Right cardiac atrium (tissue), 5 donors: ENCODE data around the gene DNAJC13. TPM values are rescaled to one million over a fixed set of nuclear protein-coding genes. Genes with fewer than 3 reads are reported as not detected.
"Not testable (repeated sequence)": the region's sequence is repeated elsewhere in the genome, so short reads cannot be mapped to it uniquely, and the experiment has no call there.

Source experiments
- ATAC-seq, 2 donors: fragments of 200-7000 bp; cut with Tn5 transposase; one replicate each; pipeline versions ENCODE4 v1.8.0 to v1.9.1; 2020; ENCODE audit warnings: moderate library complexity in 2 of 2, mild to moderate bottlenecking in 1 of 2
- DNase-seq, 3 donors: peaks; one replicate each; pipeline ENCODE4 v3.0.0-alpha.2; 2020
- H3K27ac ChIP-seq: one replicate; pipeline ENCODE4 v1.5.1; 2013; ENCODE audit warnings: mild to moderate bottlenecking, low read length, control low read depth, moderate library complexity
- H3K27me3 ChIP-seq: one replicate; pipeline ENCODE4 v1.6.1; 2013; ENCODE audit not compliant: control insufficient read depth, insufficient read depth
- H3K4me1 ChIP-seq: one replicate; pipeline ENCODE4 v1.6.1; 2013; ENCODE audit warnings: low read length; ENCODE audit not compliant: control insufficient read depth, insufficient read depth
- H3K4me3 ChIP-seq: one replicate; pipeline ENCODE4 v1.5.1; 2013; ENCODE audit warnings: low read length, control low read depth
- H3K9me3 ChIP-seq: one replicate; pipeline ENCODE4 v1.6.1; 2013; ENCODE audit warnings: low read length; ENCODE audit not compliant: control insufficient read depth
- WGBS: extraction: QIAGEN DNeasy Blood & Tissue Kit; methylation state at CpG from one replicate; pipeline ENCODE4 v1.1.7; 2013; 5-methylcytosine and 5-hydroxymethylcytosine counted together
- intact Hi-C, 4 donors: fragments of 100-400 bp; cut with DNase I; formaldehyde crosslinking; loops; one replicate each; pipeline versions ENCODE4 v1.11.0 to v1.14.0; 2022 to 2023
- long read RNA-seq, 4 donors: library from polyadenylated mRNA; unstranded; transcript quantifications; one replicate each; pipeline ENCODE4 v2.0.0, GENCODE V29; 2020 to 2021
- polyA plus RNA-seq: library from polyadenylated mRNA; stranded (reverse); fragments of 200-250 nt; gene quantifications from one replicate; pipeline ENCODE4 v1.2.3, GENCODE V29; 2013
- total RNA-seq, 4 donors: library from RNA; stranded (reverse); fragmentation: NEBNext Ultra II Directional; extraction: Animal tissue kit (Norgen Biotek cat#: 25700); gene quantifications; one replicate each; pipeline ENCODE4 v1.2.1, GENCODE V29; 2021
- donor health status: healthy with polysubstance abuse.
- donor health status: DM: no; HTN: yes; CAD: no.
- donor health status: DM: no; HTN: no; CAD: no.
- donor health status: DM: no; HTN: yes; CAD: no; lungs with severe emphysema.
- donor health status: DM: yes; HTN: yes; CAD: no.

DNAJC13 gene, protein sequence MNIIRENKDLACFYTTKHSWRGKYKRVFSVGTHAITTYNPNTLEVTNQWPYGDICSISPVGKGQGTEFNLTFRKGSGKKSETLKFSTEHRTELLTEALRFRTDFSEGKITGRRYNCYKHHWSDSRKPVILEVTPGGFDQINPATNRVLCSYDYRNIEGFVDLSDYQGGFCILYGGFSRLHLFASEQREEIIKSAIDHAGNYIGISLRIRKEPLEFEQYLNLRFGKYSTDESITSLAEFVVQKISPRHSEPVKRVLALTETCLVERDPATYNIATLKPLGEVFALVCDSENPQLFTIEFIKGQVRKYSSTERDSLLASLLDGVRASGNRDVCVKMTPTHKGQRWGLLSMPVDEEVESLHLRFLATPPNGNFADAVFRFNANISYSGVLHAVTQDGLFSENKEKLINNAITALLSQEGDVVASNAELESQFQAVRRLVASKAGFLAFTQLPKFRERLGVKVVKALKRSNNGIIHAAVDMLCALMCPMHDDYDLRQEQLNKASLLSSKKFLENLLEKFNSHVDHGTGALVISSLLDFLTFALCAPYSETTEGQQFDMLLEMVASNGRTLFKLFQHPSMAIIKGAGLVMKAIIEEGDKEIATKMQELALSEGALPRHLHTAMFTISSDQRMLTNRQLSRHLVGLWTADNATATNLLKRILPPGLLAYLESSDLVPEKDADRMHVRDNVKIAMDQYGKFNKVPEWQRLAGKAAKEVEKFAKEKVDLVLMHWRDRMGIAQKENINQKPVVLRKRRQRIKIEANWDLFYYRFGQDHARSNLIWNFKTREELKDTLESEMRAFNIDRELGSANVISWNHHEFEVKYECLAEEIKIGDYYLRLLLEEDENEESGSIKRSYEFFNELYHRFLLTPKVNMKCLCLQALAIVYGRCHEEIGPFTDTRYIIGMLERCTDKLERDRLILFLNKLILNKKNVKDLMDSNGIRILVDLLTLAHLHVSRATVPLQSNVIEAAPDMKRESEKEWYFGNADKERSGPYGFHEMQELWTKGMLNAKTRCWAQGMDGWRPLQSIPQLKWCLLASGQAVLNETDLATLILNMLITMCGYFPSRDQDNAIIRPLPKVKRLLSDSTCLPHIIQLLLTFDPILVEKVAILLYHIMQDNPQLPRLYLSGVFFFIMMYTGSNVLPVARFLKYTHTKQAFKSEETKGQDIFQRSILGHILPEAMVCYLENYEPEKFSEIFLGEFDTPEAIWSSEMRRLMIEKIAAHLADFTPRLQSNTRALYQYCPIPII (N-terminal part only)
- total RNA-seq: 10 to 100 TPM; 29.4 to 32.4 (median 31.2) TPM
- polyA plus RNA-seq: 9.3 TPM
- long read RNA-seq, donor 1, full-length matches to known transcripts: 4 of 9 reads
- long read RNA-seq, donor 1, partial matches to known transcripts: 5 of 9 reads
- long read RNA-seq, donor 1, other reads (novel, unspliced or antisense): 0 of 9 reads
- long read RNA-seq, donor 2, partial matches to known transcripts: 1 of 1 reads
- long read RNA-seq, donor 2, other reads (novel, unspliced or antisense): 0 of 1 reads
- long read RNA-seq, donor 3, partial matches to known transcripts: 17 of 19 reads
- long read RNA-seq, donor 3, other reads (novel, unspliced or antisense): 2 of 19 reads
- long read RNA-seq, donor 4, partial matches to known transcripts: 4 of 4 reads
- long read RNA-seq, donor 4, other reads (novel, unspliced or antisense): 0 of 4 reads

DNA sequence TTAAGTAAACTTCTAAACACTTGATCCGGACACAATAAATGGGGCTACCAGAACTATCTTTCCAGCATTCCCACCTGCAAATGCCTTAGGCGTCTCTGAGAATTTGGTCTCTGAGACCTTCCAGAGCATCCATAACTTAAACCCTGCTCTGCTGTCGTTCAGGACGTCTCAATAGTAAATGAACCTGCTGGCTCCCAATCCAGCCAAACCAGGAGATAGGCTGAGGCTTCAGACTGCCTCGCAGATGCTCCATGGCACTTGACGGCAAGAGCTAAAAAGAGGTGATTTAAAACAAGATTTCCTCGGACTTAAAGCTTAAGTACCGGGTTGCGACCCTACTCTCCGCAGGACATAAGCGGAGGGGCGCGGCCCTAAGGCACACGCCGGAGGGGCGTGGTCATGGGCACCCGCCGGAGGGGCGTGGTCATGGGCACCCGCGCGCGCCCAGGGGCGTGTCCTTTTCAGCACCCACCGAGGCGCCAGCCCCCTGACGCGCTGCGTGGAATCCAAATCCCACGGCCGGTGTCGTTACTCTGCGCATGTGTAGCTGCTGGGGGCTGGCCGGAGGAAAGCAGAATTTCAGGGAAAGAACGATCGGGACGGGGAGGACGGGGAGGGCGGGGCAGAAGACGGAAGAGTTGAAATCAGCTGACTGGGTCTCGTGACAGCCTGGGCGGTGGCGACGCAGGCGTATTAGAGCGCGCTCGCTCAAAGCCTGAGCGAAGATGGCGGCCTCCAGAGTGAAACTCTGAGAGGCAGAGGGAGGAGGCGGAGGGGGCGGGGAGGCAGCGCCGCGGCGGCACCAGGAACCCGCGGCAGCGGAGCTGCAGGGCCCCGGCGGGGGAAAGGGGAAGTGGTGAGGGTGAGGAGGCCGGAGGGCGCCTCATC, at the start of gene DNAJC13:
TSS of gene DNAJC13 (plus strand) at position 696 of the 888 bp plus-strand sequence. CDS start 17,049 bp downstream, outside the sequence.
- DNase-seq: peak; percentile 96 to 98 (median 97)
- H3K4me3 ChIP-seq: peak within 1 kb of the TSS; percentile 86
- intact Hi-C loops: no loop called here
- no peaks in the 10 kb centered on the region for H3K4me1 ChIP-seq
- under 1% methylated on average over 63 of the region's 63 CpGs for WGBS
- ATAC-seq: peak; percentile 98
- H3K9me3 ChIP-seq: no peaks in the 10 kb centered on the region
- no peaks in the 10 kb centered on the region for H3K27me3 ChIP-seq
- peak within 1 kb of the TSS; percentile 70 for H3K27ac ChIP-seq

DNA sequence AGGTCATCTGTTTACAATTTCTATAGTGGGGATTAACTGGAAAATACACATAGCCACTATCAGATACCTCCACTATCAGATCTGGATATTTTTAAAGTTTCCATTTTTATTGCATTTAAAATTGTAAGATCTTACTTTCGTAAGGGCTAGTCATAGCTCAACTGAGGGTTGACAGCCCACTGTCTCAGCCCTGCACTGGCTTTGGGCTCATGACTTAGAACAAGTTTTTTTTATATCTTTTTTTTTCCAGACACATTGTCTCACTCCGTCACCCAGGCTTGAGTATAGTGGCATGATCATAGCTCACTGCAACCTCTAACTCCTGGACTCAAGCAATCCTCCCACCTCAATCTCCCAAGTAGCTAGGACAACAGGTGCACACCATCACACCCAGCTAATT, 48.8 kb upstream of the DNAJC13 start:
- H3K27ac ChIP-seq: no peak overlapping the region
- WGBS: 86% methylated on average over 2 of the region's 2 CpGs
- H3K4me1 ChIP-seq: no peaks in the 10 kb centered on the region
- no peak overlapping the region for H3K4me3 ChIP-seq
- no peaks in the 10 kb centered on the region for H3K9me3 ChIP-seq
- ATAC-seq (no peak), DNase-seq (no peak)
- intact Hi-C loops: no loop called here
- H3K27me3 ChIP-seq: no peaks in the 10 kb centered on the region

DNA sequence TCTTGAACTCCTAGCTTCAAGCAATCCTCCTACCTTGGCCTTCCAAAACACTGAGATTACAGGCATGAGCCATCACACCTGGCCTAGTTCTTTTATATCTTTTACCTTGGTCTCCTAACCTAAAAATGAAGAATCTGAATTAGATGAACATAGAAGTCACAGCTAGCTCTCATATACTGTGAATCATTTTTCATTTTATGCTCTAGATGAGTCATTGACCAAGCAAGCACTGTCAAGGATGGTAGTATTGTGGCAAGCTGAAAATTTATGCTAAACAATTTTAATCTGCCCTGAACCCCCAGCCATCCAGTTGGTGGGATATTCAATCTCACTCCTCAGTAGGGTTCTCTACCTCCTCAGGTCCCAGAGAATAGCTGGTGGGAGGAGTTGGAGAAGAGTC, 48.3 kb upstream of the DNAJC13 start:
- Histone ChIP-seq H3K9me3 (no peaks in the 10 kb centered on the region), H3K4me1 (no peaks in the 10 kb centered on the region), H3K4me3 (no peak overlapping the region), H3K27me3 (no peaks in the 10 kb centered on the region), H3K27ac (no peak overlapping the region)
- DNase-seq (no peak), ATAC-seq (no peak)
- intact Hi-C loops: no loop called here

DNA sequence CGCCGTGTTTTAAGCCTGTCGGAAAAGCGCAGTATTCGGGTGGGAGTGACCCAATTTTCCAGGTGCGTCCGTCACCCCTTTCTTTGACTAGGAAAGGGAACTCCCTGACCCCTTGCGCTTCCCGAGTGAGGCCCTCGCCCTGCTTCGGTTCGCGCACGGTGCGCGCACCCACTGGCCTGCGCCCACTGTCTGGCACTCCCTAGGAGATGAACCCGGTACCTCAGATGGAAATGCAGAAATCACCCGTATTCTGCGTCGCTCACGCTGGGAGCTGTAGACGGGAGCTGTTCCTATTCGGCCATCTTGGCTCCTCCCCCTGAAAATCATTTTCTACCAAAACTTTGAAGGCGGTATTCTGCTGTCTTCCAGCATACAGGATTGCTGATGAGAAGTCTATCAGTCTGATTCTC, 40.4 kb upstream of the DNAJC13 start:
- intact Hi-C loops, H3K27me3 ChIP-seq, H3K9me3 ChIP-seq, ATAC-seq, DNase-seq, H3K4me1 ChIP-seq, H3K27ac ChIP-seq, H3K4me3 ChIP-seq: not testable (repeated sequence)
- 90% methylated on average over 25 of the region's 25 CpGs for WGBS

DNA sequence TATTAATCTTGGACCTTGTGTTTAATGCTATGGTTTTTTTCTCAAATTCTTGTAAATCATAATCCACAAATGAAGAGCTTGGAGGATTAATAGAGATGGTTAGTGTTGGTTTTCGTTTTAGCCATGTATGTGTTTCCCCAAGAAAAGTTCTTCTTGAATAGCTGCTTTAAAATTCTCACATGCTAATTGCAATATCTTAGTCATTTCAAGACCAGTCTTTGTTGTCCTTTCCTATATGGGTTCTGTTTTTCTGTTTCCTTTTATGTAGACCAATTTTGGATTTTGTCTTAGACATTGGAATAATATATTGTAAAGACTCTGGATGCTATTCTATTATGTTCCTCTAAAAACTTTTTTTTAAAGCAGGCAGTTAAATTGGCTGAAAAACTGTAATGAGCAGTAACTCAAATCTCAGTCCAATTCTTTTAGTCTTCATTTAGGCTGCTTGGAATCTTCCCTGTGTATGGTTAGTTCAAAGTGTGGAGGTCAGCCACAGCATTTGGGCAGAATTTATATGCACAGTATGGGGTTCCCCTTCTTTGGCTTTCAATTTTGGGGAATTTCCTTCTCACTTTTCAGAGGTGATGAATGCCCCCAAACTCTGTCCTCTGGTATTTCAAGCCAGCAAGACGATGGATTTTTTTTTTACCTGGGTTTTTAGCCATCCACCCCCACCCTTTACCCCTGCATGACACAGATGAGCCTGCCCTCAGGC, 39.1 kb upstream of the DNAJC13 start:
- ATAC-seq: no peak
- no peak for DNase-seq
- WGBS: 89% methylated on average over 2 of the region's 2 CpGs
- Histone ChIP-seq H3K27ac (no peak overlapping the region), H3K27me3 (no peaks in the 10 kb centered on the region), H3K4me1 (no peaks in the 10 kb centered on the region), H3K4me3 (no peak overlapping the region), H3K9me3 (no peaks in the 10 kb centered on the region)
- intact Hi-C loops: no loop called here

DNA sequence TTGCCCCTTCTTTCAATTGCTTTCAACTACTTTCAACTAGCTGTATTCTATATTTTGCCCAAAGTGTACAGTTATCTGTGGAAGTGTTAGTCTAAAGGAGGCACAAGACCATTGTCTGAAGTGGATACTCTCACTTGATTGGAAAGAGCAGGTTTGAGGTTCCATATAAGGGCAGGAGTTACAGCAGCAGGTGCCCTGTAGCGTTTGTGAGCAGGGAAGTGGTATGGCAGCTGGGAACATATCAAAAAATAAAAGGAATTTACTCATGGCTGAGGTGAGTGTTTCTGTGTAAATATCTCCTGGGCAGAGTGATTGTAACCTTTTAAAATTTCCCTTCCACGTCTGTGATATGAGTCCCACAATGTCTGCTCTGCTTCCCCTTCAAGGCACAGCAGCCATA, 38.5 kb upstream of the DNAJC13 start:
- DNase-seq (no peak), ATAC-seq (no peak)
- Histone ChIP-seq H3K27me3 (no peaks in the 10 kb centered on the region), H3K9me3 (no peaks in the 10 kb centered on the region), H3K27ac (no peak overlapping the region), H3K4me3 (no peak overlapping the region), H3K4me1 (no peaks in the 10 kb centered on the region)
- intact Hi-C loops: no loop called here
- WGBS: 52% methylated on average over 2 of the region's 2 CpGs

DNA sequence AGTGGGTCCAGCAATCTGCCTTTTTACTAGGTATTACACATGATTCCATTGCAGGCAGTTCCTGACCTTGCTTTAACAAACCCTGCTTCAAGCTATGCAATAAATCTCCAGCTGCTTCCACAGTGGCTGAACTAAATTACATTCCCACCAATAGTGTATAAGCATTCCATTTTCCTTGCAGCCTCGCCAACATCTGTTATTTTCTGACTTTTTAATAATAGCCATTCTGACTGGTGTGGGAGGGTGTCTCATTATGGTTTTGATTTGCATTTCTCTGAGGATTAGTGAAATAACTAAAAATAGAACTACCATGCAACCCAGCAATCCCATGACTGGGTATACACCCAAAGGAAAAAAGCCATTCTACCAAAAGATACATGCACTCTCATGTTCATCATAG, 36.4 kb upstream of the DNAJC13 start:
- intact Hi-C loops: no loop called here
- Histone ChIP-seq H3K9me3 (no peaks in the 10 kb centered on the region), H3K4me1 (no peaks in the 10 kb centered on the region), H3K27ac (no peak overlapping the region), H3K4me3 (no peak overlapping the region), H3K27me3 (no peaks in the 10 kb centered on the region)
- DNase-seq: no peak
- ATAC-seq: no peak
- WGBS: 76% methylated on average over 1 of the region's 1 CpG

DNA sequence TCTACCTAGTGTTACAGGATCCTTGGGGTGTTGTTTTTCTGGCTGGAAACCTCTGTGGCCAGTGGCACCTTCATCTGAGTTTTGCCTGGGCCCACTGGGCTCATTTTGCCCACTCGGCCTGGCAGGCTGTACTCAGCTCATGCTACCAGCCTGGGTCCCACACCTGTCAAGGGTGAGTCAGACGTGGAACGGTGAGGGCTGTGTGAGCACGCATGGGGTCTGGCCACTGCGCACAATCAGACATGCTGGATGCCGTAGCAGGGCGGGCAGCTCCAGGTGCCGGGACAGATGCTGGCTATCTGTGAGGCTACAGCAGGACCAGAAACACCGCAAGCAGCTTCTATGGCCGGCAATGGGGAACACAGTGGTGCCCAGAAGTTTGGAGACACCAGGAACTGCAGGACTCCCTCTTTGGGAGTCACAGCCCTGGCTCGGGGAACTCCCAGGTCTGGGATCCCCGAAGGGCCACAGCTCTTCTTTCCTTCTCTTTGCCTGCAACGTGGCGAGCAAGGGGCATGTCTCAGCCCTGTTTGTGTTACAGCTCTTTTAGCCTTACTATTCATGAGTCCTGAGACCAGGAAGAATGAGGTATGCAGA, 35.9 kb upstream of the DNAJC13 start:
- WGBS: 92% methylated on average over 14 of the region's 14 CpGs

DNA sequence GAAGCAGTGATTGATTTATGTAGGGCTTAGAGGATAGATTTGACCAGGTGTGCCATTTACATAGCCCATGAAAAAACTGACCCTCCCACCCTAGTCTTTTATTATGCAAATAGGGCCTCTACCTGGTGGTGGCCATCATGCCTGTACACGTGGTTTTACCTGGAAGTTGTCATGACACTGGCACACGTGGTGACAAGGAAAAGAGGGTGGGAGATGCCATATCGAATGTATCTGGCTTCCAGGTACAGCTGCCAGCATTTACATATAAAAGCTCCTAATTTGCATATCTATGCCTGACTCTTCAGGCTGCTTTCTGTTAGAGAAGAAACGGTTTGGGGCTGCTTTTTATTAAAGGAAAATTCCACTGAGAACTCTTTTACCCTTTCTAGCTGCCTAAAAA, 35.0 kb upstream of the DNAJC13 start:
- H3K4me1 ChIP-seq: no peaks in the 10 kb centered on the region
- ATAC-seq (no peak), DNase-seq (no peak)
- H3K27me3 ChIP-seq: no peaks in the 10 kb centered on the region
- H3K27ac ChIP-seq: no peak overlapping the region
- WGBS: 66% methylated on average over 4 of the region's 4 CpGs
- no peak overlapping the region for H3K4me3 ChIP-seq
- H3K9me3 ChIP-seq: no peaks in the 10 kb centered on the region
- intact Hi-C loops: no loop called here

More for the DNA sequence above, 35.9 kb upstream of the DNAJC13 start:
- intact Hi-C loops: no loop called here
- ATAC-seq (no peak), DNase-seq (no peak)
- Histone ChIP-seq H3K9me3 (no peaks in the 10 kb centered on the region), H3K4me3 (no peak overlapping the region), H3K4me1 (no peaks in the 10 kb centered on the region), H3K27ac (no peak overlapping the region), H3K27me3 (no peaks in the 10 kb centered on the region)
